ENCODE results near the gene SLC16A10.

GRCh38 chr6:111148110-111148509, 60.8 kb downstream of the SLC16A10 start:
- TF ChIP-seq BHLHE40 (IDR thresholded peaks at IDR 0.05; ENCODE audit: borderline replicate concordance) (no peak), HDGF (IDR thresholded peaks at IDR 0.05; ENCODE audit: borderline replicate concordance) (no peak), NFRKB (IDR thresholded peaks at IDR 0.05) (no peak), ZNF384 (IDR thresholded peaks at IDR 0.05) (no peak), FOXK2 (IDR thresholded peaks at IDR 0.05) (no peak), FOXM1 (IDR thresholded peaks at IDR 0.05; ENCODE audit: borderline replicate concordance) (no peak), SUZ12 (IDR thresholded peaks at IDR 0.05) (no peak), ARNT (IDR thresholded peaks at IDR 0.05) (no peak), FOXA1 (IDR thresholded peaks at IDR 0.05) (no peak), SP1 (IDR thresholded peaks at IDR 0.05) (no peak)
